RKO (cell line): Measurements from ENCODE around the gene SWI5.
"Not testable (repeated sequence)": the region's sequence is repeated elsewhere in the genome, so short reads cannot be mapped to it uniquely, and the experiment has no call there.

ENCODE experiments used
- DNase-seq: peaks from one replicate; pipeline ENCODE4 v3.0.0-alpha.2; 2016; ENCODE audit warnings: low spot score

SWI5 gene

GRCh38 chr9:128279088-128280073 lies 3.3 kb downstream of the SWI5 start:
- DNase-seq = not testable (repeated sequence)

GRCh38 chr9:128280084-128280622 lies 4.1 kb downstream of the SWI5 start:
- no peak for DNase-seq

- DNase-seq = peak; percentile 61
Observed at GRCh38 chr9:128282500-128282899, 6.4 kb downstream of the SWI5 start.

- DNase-seq = no peak
Observed at GRCh38 chr9:128285033-128285784, 9.1 kb downstream of the SWI5 start.

GRCh38 chr9:128286440-128286839 lies 10.4 kb downstream of the SWI5 start:
- no peak for DNase-seq

- DNase-seq = no peak
Observed at GRCh38 chr9:128288273-128289004, 12.4 kb downstream of the SWI5 start.

- no peak for DNase-seq
Observed at GRCh38 chr9:128292009-128292408, 15.9 kb downstream of the SWI5 start.

- no peak for DNase-seq
Observed at GRCh38 chr9:128293091-128293490, 17.0 kb downstream of the SWI5 start.

GRCh38 chr9:128294142-128294541 lies 18.1 kb downstream of the SWI5 start:
- DNase-seq = no peak

- DNase-seq = no peak
Observed at GRCh38 chr9:128296340-128297220, 20.5 kb downstream of the SWI5 start.

GRCh38 chr9:128297221-128297773 lies 21.2 kb downstream of the SWI5 start:
- DNase-seq = no peak

- DNase-seq = no peak
Observed at GRCh38 chr9:128298535-128299482, 22.7 kb downstream of the SWI5 start.

GRCh38 chr9:128304136-128304970 lies 28.3 kb downstream of the SWI5 start:
- DNase-seq = no peak

- DNase-seq = no peak
Observed at GRCh38 chr9:128304971-128305288, 28.9 kb downstream of the SWI5 start.

- no peak for DNase-seq
Observed at GRCh38 chr9:128309551-128309950, 33.5 kb downstream of the SWI5 start.

- no peak for DNase-seq
Observed at GRCh38 chr9:128310461-128310860, 34.4 kb downstream of the SWI5 start.

- no peak for DNase-seq
Observed at GRCh38 chr9:128314697-128315096, 38.6 kb downstream of the SWI5 start.

- DNase-seq = no peak
Observed at GRCh38 chr9:128316421-128316820, 40.3 kb downstream of the SWI5 start.

GRCh38 chr9:128317629-128318028 lies 41.6 kb downstream of the SWI5 start:
- DNase-seq = no peak
